Caco-2 (cell line): ENCODE data around the gene ENTREP3. TPM values are rescaled to one million over a fixed set of nuclear protein-coding genes. Genes with fewer than 3 reads are reported as not detected.
A peak's percentile ranks its signal among the peaks of the same experiment; 100 is the strongest.

ENCODE experiments used
- BruUV-seq: library from RNA; stranded (reverse); fragments of 400-500 nt; replicated peaks from 2 replicates; lab custom pipeline; 2021; lab: Mats Ljungman, UMichigan
- CTCF ChIA-PET: fragments of 300-600 bp; sonication (Branson Sonifier 250); formaldehyde crosslinking; loops from one replicate; lab custom pipeline; 2022; ENCODE audit warnings: antibody characterized with exemption; lab: Charles Lee
- POLR2A ChIA-PET: fragments of 300-600 bp; sonication (Branson Sonifier 250); formaldehyde crosslinking; loops from one replicate; lab custom pipeline; 2022; ENCODE audit warnings: antibody characterized with exemption; lab: Charles Lee
- DNase-seq, 2 experiments: peaks; one replicate each; pipeline versions ENCODE4 v3.0.0 to v3.0.0-alpha.2; 2020 to 2022
- H3K27me3 ChIP-seq: replicated peaks from 2 replicates; pipeline ENCODE4 v1.6.0; 2011; ENCODE audit warnings: low read length; ENCODE audit not compliant: control insufficient read depth, insufficient read depth
- H3K36me3 ChIP-seq: 2 replicates; pipeline ENCODE4 v1.5.1; 2011; ENCODE audit warnings: low read length; ENCODE audit not compliant: control insufficient read depth, insufficient read depth
- H3K4me1 ChIP-seq: fragments of 250-450 bp; sonication (Bioruptor Pico); 2 replicates; pipeline ENCODE4 v1.5.1; 2020; ENCODE audit warnings: mild to moderate bottlenecking
- H3K4me3 ChIP-seq: 2 replicates; pipeline ENCODE4 v1.5.1; 2011; ENCODE audit warnings: low read depth, mild to moderate bottlenecking, control low read depth, low read length
- H3K9me3 ChIP-seq: fragments of 250-450 bp; sonication (Bioruptor Pico); 2 replicates; pipeline ENCODE4 v1.5.1; 2020; ENCODE audit warnings: mild to moderate bottlenecking, moderate library complexity
- H3K27ac Mint-ChIP-seq: one replicate; pipeline ENCODE4 v1.8.0; 2022; ENCODE audit warnings: mixed read lengths; ENCODE audit not compliant: unreplicated experiment
- H3K27me3 Mint-ChIP-seq: one replicate; pipeline ENCODE4 v1.8.0; 2022; ENCODE audit warnings: mixed read lengths; ENCODE audit not compliant: insufficient read depth, unreplicated experiment
- H3K36me3 Mint-ChIP-seq: one replicate; pipeline ENCODE4 v1.8.0; 2022; ENCODE audit warnings: mild to moderate bottlenecking, mixed read lengths; ENCODE audit not compliant: insufficient read depth, unreplicated experiment
- H3K4me1 Mint-ChIP-seq: one replicate; pipeline ENCODE4 v1.8.0; 2022; ENCODE audit warnings: low read depth, mixed read lengths; ENCODE audit not compliant: unreplicated experiment
- H3K4me3 Mint-ChIP-seq: one replicate; pipeline ENCODE4 v1.8.0; 2022; ENCODE audit warnings: mild to moderate bottlenecking, moderate library complexity, mixed read lengths; ENCODE audit not compliant: unreplicated experiment
- H3K9me3 Mint-ChIP-seq: one replicate; pipeline ENCODE4 v1.8.0; 2022; ENCODE audit warnings: mixed read lengths; ENCODE audit not compliant: unreplicated experiment
- CTCF ChIP-seq, 2 experiments: fragments of 200-600 bp in 1 of 2; IDR thresholded peaks; 1 replicate in 1 of 2; 2 replicates in 1 of 2; pipeline versions ENCODE4 v1.5.1 to v1.8.0; 2011 to 2022; ENCODE audit warnings: antibody characterized with exemption in 1 of 2, control low read depth in 1 of 2, inconsistent platforms in 1 of 2, low read depth in 1 of 2, low read length in 1 of 2, mild to moderate bottlenecking in 1 of 2, moderate library complexity in 1 of 2; ENCODE audit not compliant: insufficient read depth in 1 of 2, severe bottlenecking in 1 of 2, unreplicated experiment in 1 of 2
- intact Hi-C: fragments of 100-400 bp; cut with micrococcal nuclease; formaldehyde crosslinking; loops from one replicate; pipeline ENCODE4 v1.10.0; 2022; ENCODE audit not compliant: unreplicated experiment
- total RNA-seq: library from RNA; stranded (reverse); gene quantifications from 2 replicates; pipeline ENCODE4 v1.2.3, GENCODE V29; 2022

ENTREP3 gene
- total RNA-seq, 1 experiment from 2014 or later, result 33.1 TPM

- no peak for DNase-seq
- H3K27ac Mint-ChIP-seq, result no peak overlapping the region
- no TSS peak for BruUV-seq
- Histone ChIP-seq H3K9me3 (no peaks in the 10 kb centered on the region), H3K36me3 (peaks cover 2% of the 10 kb centered on the region; the same call in 1 of the 2 replicates), H3K27me3 (no peaks in the 10 kb centered on the region), H3K4me1 (0 out of 2 replicates have a peak, but pooled peaks cover 4% of the 10 kb centered on the region), H3K4me3 (no peak overlapping the region)
- intact Hi-C loops, result no loop called here
- CTCF ChIA-PET, result interaction anchor here (1.4 kb wide), 1 partner anchor 44 kb away, joined by 20 read pairs; no protein-coding TSS in a partner anchor
- no peaks in the 10 kb centered on the region for H3K27me3 Mint-ChIP-seq
- H3K9me3 Mint-ChIP-seq, result no peaks in the 10 kb centered on the region
- H3K36me3 Mint-ChIP-seq, result peaks cover 22% of the 10 kb centered on the region
- POLR2A ChIA-PET, result no interaction called here
- no peak for TF ChIP-seq CTCF (IDR thresholded peaks at IDR 0.05; ENCODE audit: insufficient read depth in 1 of 2, low read depth in 1 of 2, low read length in 1 of 2, severe bottlenecking in 1 of 2, unreplicated experiment in 1 of 2)
- H3K4me1 Mint-ChIP-seq, result peaks cover 17% of the 10 kb centered on the region
- no peak overlapping the region for H3K4me3 Mint-ChIP-seq
These were observed 24.0 kb upstream of the ENTREP3 start for GRCh38 chr1:155279268-155279667.

- H3K4me1 ChIP-seq, result 0 out of 2 replicates have a peak, but pooled peaks cover 7% of the 10 kb centered on the region
- ChIA-PET CTCF (interaction anchor here (0.6 to 1.4 kb wide), 5 partner anchors 17 to 45 kb away, joined by 3 to 20 read pairs (median 4); partner anchors contain the start of genes FDPS and SCAMP3), POLR2A (interaction anchor here (1.0 kb wide), 1 partner anchor 44 kb away, joined by 3 read pairs; no protein-coding TSS in a partner anchor)
- DNase-seq, result no peak
- H3K4me3 ChIP-seq, result peak overlapping the region; percentile 87
- H3K27me3 ChIP-seq, result no peaks in the 10 kb centered on the region
- TF ChIP-seq CTCF (IDR thresholded peaks at IDR 0.05; ENCODE audit: insufficient read depth in 1 of 2, low read depth in 1 of 2, low read length in 1 of 2, severe bottlenecking in 1 of 2, unreplicated experiment in 1 of 2), result no peak
- H3K9me3 ChIP-seq, result no peaks in the 10 kb centered on the region
- BruUV-seq, result TSS peak; percentile 12
- Mint-ChIP-seq H3K4me1 (peaks cover 17% of the 10 kb centered on the region), H3K27me3 (no peaks in the 10 kb centered on the region), H3K36me3 (peaks cover 22% of the 10 kb centered on the region), H3K4me3 (peak overlapping the region; percentile 47), H3K9me3 (no peaks in the 10 kb centered on the region), H3K27ac (no peak overlapping the region)
- peaks cover 2% of the 10 kb centered on the region; the same call in 1 of the 2 replicates for H3K36me3 ChIP-seq
- intact Hi-C loops, result loop anchor here (1.0 kb wide), 2 partner anchors 28 to 30 kb away; partner anchors contain the start of gene FDPS
These were observed 23.4 kb upstream of the ENTREP3 start for GRCh38 chr1:155278689-155279160.

- H3K9me3 Mint-ChIP-seq, result no peaks in the 10 kb centered on the region
- Histone ChIP-seq H3K36me3 (peaks cover 2% of the 10 kb centered on the region; the same call in 1 of the 2 replicates), H3K4me3 (peak overlapping the region; percentile 87), H3K27me3 (no peaks in the 10 kb centered on the region), H3K9me3 (no peaks in the 10 kb centered on the region), H3K4me1 (0 out of 2 replicates have a peak, but pooled peaks cover 8% of the 10 kb centered on the region)
- peaks cover 27% of the 10 kb centered on the region for H3K36me3 Mint-ChIP-seq
- TF ChIP-seq CTCF (IDR thresholded peaks at IDR 0.05; ENCODE audit: insufficient read depth in 1 of 2, low read depth in 1 of 2, low read length in 1 of 2, severe bottlenecking in 1 of 2, unreplicated experiment in 1 of 2), result peak; percentile 43 to 63
- intact Hi-C loops, result loop anchor here (1.0 kb wide), 3 partner anchors 28 to 45 kb away; partner anchors contain the start of gene FDPS
- H3K4me3 Mint-ChIP-seq, result peak overlapping the region; percentile 47
- BruUV-seq, result no TSS peak
- DNase-seq, result peak; percentile 83 to 87
- ChIA-PET CTCF (interaction anchor here (0.6 to 1.4 kb wide), 8 partner anchors 16 to 472 kb away, joined by 3 to 20 read pairs (median 5); partner anchors contain the start of genes FDPS and SCAMP3), POLR2A (interaction anchor here (0.5 to 1.0 kb wide), 3 partner anchors 45 to 656 kb away, joined by 3 to 6 read pairs (median 3); partner anchors contain the start of gene KHDC4)
- no peaks in the 10 kb centered on the region for H3K27me3 Mint-ChIP-seq
- no peak overlapping the region for H3K27ac Mint-ChIP-seq
- H3K4me1 Mint-ChIP-seq, result peaks cover 17% of the 10 kb centered on the region
These were observed 22.8 kb upstream of the ENTREP3 start for GRCh38 chr1:155277902-155278688.
